ENCODE data around the gene TMEM203. TPM values are rescaled to one million over a fixed set of nuclear protein-coding genes. Genes with fewer than 3 reads are reported as not detected.
A peak's percentile ranks its signal among the peaks of the same experiment; 100 is the strongest.

Gene TMEM203
- total and polyA plus RNA-seq, 2 of the 13 experiments (the other 11 are each of a cell fraction or from before 2014, with no cell fraction given) = 23.4 to 36.7 TPM

DNA sequence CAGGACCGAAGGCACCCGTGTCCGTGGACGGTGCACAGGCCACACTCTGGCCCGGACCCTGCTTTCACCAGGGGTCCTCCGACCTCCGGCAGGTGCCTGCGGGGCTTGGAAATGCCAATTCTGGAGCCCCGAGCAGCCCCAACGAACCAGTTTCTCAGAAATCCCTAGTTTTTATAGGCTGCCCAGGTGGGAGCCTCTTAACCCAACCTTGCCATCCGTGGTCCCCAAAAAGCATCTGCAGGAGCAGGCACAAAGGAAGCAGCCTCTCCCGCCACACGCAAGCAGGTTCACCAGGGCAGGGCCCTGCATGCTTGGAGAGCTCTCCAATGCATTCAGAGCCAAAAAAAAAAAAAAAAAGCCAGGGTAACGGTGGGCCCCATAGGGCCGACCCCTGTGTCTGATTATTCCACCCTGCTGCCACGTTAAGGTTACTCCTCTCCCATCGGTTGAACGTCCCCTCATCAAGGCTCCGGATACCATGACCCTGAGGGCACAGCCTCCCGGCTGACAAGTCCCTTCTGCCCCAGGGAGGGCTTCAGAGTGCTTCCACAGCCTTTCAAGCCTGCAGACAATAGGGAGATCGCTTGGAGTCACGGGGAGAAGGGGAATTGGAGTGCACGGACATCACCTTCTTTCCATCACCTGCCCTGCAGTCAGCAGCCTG, 4.1 kb downstream of the TMEM203 start (continued):
- TF ChIP-seq ZNF615 (CRISPR knock-in tag; IDR thresholded peaks at IDR 0.05; ENCODE audit: borderline replicate concordance) = no peak
- no peak for TF ChIP-seq RBAK (CRISPR knock-in tag; IDR thresholded peaks at IDR 0.05)
- TF ChIP-seq DMAP1 (CRISPR knock-in tag; IDR thresholded peaks at IDR 0.05) = peak; percentile 0; the same call in 1 of the 2 replicates
- TF ChIP-seq, protein P1, sequence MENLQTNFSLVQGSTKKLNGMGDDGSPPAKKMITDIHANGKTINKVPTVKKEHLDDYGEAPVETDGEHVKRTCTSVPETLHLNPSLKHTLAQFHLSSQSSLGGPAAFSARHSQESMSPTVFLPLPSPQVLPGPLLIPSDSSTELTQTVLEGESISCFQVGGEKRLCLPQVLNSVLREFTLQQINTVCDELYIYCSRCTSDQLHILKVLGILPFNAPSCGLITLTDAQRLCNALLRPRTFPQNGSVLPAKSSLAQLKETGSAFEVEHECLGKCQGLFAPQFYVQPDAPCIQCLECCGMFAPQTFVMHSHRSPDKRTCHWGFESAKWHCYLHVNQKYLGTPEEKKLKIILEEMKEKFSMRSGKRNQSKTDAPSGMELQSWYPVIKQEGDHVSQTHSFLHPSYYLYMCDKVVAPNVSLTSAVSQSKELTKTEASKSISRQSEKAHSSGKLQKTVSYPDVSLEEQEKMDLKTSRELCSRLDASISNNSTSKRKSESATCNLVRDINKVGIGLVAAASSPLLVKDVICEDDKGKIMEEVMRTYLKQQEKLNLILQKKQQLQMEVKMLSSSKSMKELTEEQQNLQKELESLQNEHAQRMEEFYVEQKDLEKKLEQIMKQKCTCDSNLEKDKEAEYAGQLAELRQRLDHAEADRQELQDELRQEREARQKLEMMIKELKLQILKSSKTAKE (CRISPR knock-in tag; IDR thresholded peaks at IDR 0.05; ENCODE audit: borderline replicate concordance) = no peak
- peak; percentile 4; the same call in 1 of the 2 replicates for TF ChIP-seq ELF1 (CRISPR knock-in tag; IDR thresholded peaks at IDR 0.05)
- peak; percentile 24; the same call in 1 of the 2 replicates for TF ChIP-seq ZNF280D (CRISPR knock-in tag; IDR thresholded peaks at IDR 0.05)
- TF ChIP-seq, protein P2, sequence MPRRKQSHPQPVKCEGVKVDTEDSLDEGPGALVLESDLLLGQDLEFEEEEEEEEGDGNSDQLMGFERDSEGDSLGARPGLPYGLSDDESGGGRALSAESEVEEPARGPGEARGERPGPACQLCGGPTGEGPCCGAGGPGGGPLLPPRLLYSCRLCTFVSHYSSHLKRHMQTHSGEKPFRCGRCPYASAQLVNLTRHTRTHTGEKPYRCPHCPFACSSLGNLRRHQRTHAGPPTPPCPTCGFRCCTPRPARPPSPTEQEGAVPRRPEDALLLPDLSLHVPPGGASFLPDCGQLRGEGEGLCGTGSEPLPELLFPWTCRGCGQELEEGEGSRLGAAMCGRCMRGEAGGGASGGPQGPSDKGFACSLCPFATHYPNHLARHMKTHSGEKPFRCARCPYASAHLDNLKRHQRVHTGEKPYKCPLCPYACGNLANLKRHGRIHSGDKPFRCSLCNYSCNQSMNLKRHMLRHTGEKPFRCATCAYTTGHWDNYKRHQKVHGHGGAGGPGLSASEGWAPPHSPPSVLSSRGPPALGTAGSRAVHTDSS (CRISPR knock-in tag; conservative IDR thresholded peaks at IDR 0.05) = no peak
- 0 out of 2 replicates have a peak, but pooled peaks have one; percentile 8 for TF ChIP-seq MXD1 (CRISPR knock-in tag; IDR thresholded peaks at IDR 0.05)
- no peak for TF ChIP-seq ZNF17 (CRISPR knock-in tag; IDR thresholded peaks at IDR 0.05)
- no peak for TF ChIP-seq JUNB (CRISPR knock-in tag; IDR thresholded peaks at IDR 0.05; ENCODE audit: borderline replicate concordance)
- 0 out of 2 replicates have a peak, but pooled peaks have one; percentile 4 for TF ChIP-seq ZNF589 (CRISPR knock-in tag; conservative IDR thresholded peaks at IDR 0.05)
- TF ChIP-seq HMGA1 (CRISPR knock-in tag; conservative IDR thresholded peaks at IDR 0.05) = no peak
- TF ChIP-seq HDAC2 (CRISPR knock-in tag; IDR thresholded peaks at IDR 0.05) = no peak; the same call in 1 of the 2 replicates
- TF ChIP-seq PLRG1 (conservative IDR thresholded peaks at IDR 0.05) = no peak
- TF ChIP-seq HES4 (CRISPR knock-in tag; IDR thresholded peaks at IDR 0.05; ENCODE audit: borderline replicate concordance) = no peak
- TF ChIP-seq ZNF672 (CRISPR knock-in tag; IDR thresholded peaks at IDR 0.05) = no peak
- peak; percentile 2; the same call in 1 of the 2 replicates for TF ChIP-seq DNMT1 (CRISPR knock-in tag; IDR thresholded peaks at IDR 0.05)
- TF ChIP-seq, protein P3, sequence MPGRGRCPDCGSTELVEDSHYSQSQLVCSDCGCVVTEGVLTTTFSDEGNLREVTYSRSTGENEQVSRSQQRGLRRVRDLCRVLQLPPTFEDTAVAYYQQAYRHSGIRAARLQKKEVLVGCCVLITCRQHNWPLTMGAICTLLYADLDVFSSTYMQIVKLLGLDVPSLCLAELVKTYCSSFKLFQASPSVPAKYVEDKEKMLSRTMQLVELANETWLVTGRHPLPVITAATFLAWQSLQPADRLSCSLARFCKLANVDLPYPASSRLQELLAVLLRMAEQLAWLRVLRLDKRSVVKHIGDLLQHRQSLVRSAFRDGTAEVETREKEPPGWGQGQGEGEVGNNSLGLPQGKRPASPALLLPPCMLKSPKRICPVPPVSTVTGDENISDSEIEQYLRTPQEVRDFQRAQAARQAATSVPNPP (CRISPR knock-in tag; IDR thresholded peaks at IDR 0.05) = no peak
- TF ChIP-seq THYN1 (CRISPR knock-in tag; IDR thresholded peaks at IDR 0.05; ENCODE audit: borderline replicate concordance, low read depth) = 0 out of 2 replicates have a peak, but pooled peaks have one; percentile 0
- TF ChIP-seq ZFP82 (CRISPR knock-in tag; IDR thresholded peaks at IDR 0.05; ENCODE audit: borderline replicate concordance) = peak; percentile 14; the same call in 1 of the 2 replicates
- 0 out of 2 replicates have a peak, but pooled peaks have one; percentile 77 for TF ChIP-seq ELF4 (CRISPR knock-in tag; IDR thresholded peaks at IDR 0.05; ENCODE audit: borderline replicate concordance)
